GM12878 (cell line): ENCODE data around the gene EFNA4. TPM values are rescaled to one million over a fixed set of nuclear protein-coding genes. Genes with fewer than 3 reads are reported as not detected.

ENCODE experiments used
- ATAC-seq: fragments of 200-7000 bp; cut with Tn5 transposase; 3 replicates; pipeline ENCODE4 v1.9.1; 2020; ENCODE audit warnings: mild to moderate bottlenecking, moderate library complexity
- BruUV-seq: library from RNA; stranded (reverse); fragments of 400-500 nt; replicated peaks from 2 replicates; lab custom pipeline; 2021; lab: Mats Ljungman, UMichigan
- CTCF ChIA-PET: fragments of 300-600 bp; sonication (Branson Sonifier 250); formaldehyde crosslinking; extraction: SDS; loops from one replicate; lab custom pipeline; 2021; ENCODE audit warnings: inconsistent platforms; lab: Yijun Ruan, JAX
- POLR2A ChIA-PET: fragments of 350-600 bp; formaldehyde crosslinking; extraction: SDS; loops from one replicate; lab custom pipeline; 2021; ENCODE audit warnings: inconsistent platforms; lab: Charles Lee
- RAD21 ChIA-PET: fragments of 300-600 bp; sonication (Branson Sonifier 250); formaldehyde crosslinking; loops from one replicate; lab custom pipeline; 2023; ENCODE audit warnings: antibody characterized with exemption; ENCODE audit not compliant: unreplicated experiment; lab: Charles Lee
- SMC1A ChIA-PET: fragments of 300-600 bp; sonication (Branson Sonifier 250); formaldehyde crosslinking; loops from one replicate; lab custom pipeline; 2023; ENCODE audit not compliant: unreplicated experiment, uncharacterized antibody; lab: Charles Lee
- DNase-seq: peaks from one replicate; pipeline ENCODE4 v3.0.0-alpha.2; 2011; ENCODE audit warnings: low read depth, low spot score
- FAIRE-seq: peaks from 3 replicates; lab custom pipeline; 2011; peaks lifted over from hg19 to GRCh38; lab: Jason Lieb, UNC
- H2AFZ ChIP-seq: 2 replicates; pipeline ENCODE4 v1.6.0; 2011; ENCODE audit warnings: low read depth, low read length, control low read depth; ENCODE audit not compliant: control insufficient read depth
- H3K27ac ChIP-seq: 2 replicates; pipeline ENCODE4 v1.5.1; 2011; ENCODE audit warnings: control low read depth; ENCODE audit not compliant: control insufficient read depth, insufficient read depth
- H3K27me3 ChIP-seq, 2 experiments: replicated peaks in 1 of 2; 2 replicates each; pipeline versions ENCODE4 v1.6.0 to v1.6.1; 2011; ENCODE audit warnings: low read length in 1 of 2; ENCODE audit not compliant: control insufficient read depth in 2 of 2, insufficient read depth in 2 of 2
- H3K36me3 ChIP-seq, 2 experiments: 2 replicates each; pipeline ENCODE4 v1.5.1; 2011; ENCODE audit warnings: low read length in 1 of 2; ENCODE audit not compliant: control insufficient read depth in 2 of 2, insufficient read depth in 2 of 2
- H3K4me1 ChIP-seq: 2 replicates; pipeline ENCODE4 v1.6.1; 2011; ENCODE audit warnings: mild to moderate bottlenecking, low read length, moderate library complexity, mixed read lengths; ENCODE audit not compliant: control insufficient read depth, insufficient read depth
- H3K4me2 ChIP-seq: 2 replicates; pipeline ENCODE4 v1.6.0; 2011; ENCODE audit warnings: control low read depth; ENCODE audit not compliant: control insufficient read depth, insufficient read depth
- H3K4me3 ChIP-seq: fragments of 200-600 bp; sonication (generic); 2 replicates; pipeline ENCODE4 v1.5.1; 2016
- H3K79me2 ChIP-seq: 2 replicates; pipeline ENCODE4 v1.6.0; 2011; ENCODE audit warnings: low read length; ENCODE audit not compliant: control insufficient read depth, insufficient read depth
- H3K9ac ChIP-seq: 2 replicates; pipeline ENCODE4 v1.8.0; 2011; ENCODE audit warnings: low read length, control low read depth, mixed read lengths; ENCODE audit not compliant: control insufficient read depth, insufficient read depth
- H3K9me3 ChIP-seq: replicated peaks from 3 replicates; pipeline ENCODE4 v1.5.1; 2011; ENCODE audit warnings: mild to moderate bottlenecking, low read length; ENCODE audit not compliant: control insufficient read depth, insufficient read depth
- H4K20me1 ChIP-seq: 2 replicates; pipeline ENCODE4 v1.6.0; 2011; ENCODE audit not compliant: control insufficient read depth, insufficient read depth
- ATF7 ChIP-seq: fragments of 450-650 bp; IDR thresholded peaks from 2 replicates; pipeline ENCODE4 v1.6.1; 2016; ENCODE audit warnings: low read depth, mild to moderate bottlenecking
- MXI1 ChIP-seq: fragments of 150-350 bp; IDR thresholded peaks from 2 replicates; pipeline ENCODE4 v1.6.1; 2011; ENCODE audit warnings: low read depth, mild to moderate bottlenecking, inconsistent platforms, low read length, improper control_type of control experiment
- WGBS: methylation state at CpG from one replicate; pipeline ENCODE4 v1.1.6; 2016; ENCODE audit warnings: low lambda C conversion rate; ENCODE audit not compliant: insufficient replicate concordance, insufficient coverage; ENCODE audit errors: missing lambda C conversion rate; 5-methylcytosine and 5-hydroxymethylcytosine counted together
- in situ Hi-C: fragments of 300-500 bp; cut with MboI; formaldehyde crosslinking; loops from 9 replicates; pipeline ENCODE4 v1.14.3; 2018; ENCODE audit warnings: mixed read lengths
- intact Hi-C: fragments of 100-400 bp; cut with micrococcal nuclease; formaldehyde crosslinking; loops from one replicate; pipeline ENCODE4 v1.14.2; 2022; ENCODE audit not compliant: unreplicated experiment
- polyA plus RNA-seq, 11 experiments: library from polyadenylated mRNA; depleted of rRNA in 4 of 11; unstranded in 6 of 11; stranded (reverse) in 5 of 11; fragments of >200 nt; fragmentation: Nextera tagmentation in 4 of 11; fragmentation: Illumina TruSeq in 1 of 11; extraction: Ambion mirVana in 4 of 11; extraction: Trizol in 1 of 11; gene quantifications; 1 replicate in 1 of 11; 2 replicates in 10 of 11; pipeline versions ENCODE4 v1.2.1 to v1.2.3, GENCODE V29; 2011 to 2016; ENCODE audit warnings: inconsistent platforms in 2 of 11, missing spikeins in 2 of 11, low read depth in 1 of 11
- total RNA-seq, 4 experiments: library from RNA; depleted of rRNA in 3 of 4; stranded (reverse); fragments of >200 nt in 3 of 4; fragmentation: Illumina TruSeq in 1 of 4; extraction: Trizol in 1 of 4; gene quantifications; 2 replicates each; pipeline versions ENCODE4 v1.2.1 to v1.2.3, GENCODE V29; 2013 to 2021
- TF ChIP-seq, protein P1 (sequence below): IDR thresholded peaks from 2 replicates; pipeline ENCODE4 v1.6.1; 2012; ENCODE audit warnings: low read depth, low read length, improper control_type of control experiment
- TF ChIP-seq, protein P2 (sequence below): fragments of 450-650 bp; formaldehyde crosslinking; IDR thresholded peaks from 2 replicates; pipeline ENCODE4 v1.4.0; 2022; ENCODE audit warnings: mild to moderate bottlenecking, moderate library complexity

EFNA4 gene
- total and polyA plus RNA-seq, 10 of the 15 experiments (the other 5 are each of a cell fraction or from before 2014, with no cell fraction given) = 0.52 to 14.1 (median 4.8) TPM

DNA sequence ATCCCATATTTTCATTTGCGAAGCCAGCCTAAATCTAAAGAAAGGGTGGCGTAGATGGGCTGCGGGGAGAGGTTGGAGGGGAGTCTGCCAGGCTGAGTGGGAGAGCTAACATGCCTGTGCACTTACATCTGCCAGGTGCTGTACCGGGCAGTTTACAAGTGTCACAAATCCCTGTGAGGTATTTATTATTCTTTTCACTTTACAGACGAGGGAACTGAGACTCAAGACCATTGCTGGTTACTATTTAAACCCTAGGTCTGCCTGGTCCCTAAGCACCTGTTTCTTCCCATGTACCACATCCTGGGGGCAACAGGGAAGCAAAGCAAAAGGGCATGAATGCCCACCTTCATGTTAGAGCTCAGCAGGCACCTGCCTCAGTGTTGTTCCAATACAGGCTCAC is 44.8 kb downstream of the EFNA4 start (continued):
- TF ChIP-seq, protein P1, sequence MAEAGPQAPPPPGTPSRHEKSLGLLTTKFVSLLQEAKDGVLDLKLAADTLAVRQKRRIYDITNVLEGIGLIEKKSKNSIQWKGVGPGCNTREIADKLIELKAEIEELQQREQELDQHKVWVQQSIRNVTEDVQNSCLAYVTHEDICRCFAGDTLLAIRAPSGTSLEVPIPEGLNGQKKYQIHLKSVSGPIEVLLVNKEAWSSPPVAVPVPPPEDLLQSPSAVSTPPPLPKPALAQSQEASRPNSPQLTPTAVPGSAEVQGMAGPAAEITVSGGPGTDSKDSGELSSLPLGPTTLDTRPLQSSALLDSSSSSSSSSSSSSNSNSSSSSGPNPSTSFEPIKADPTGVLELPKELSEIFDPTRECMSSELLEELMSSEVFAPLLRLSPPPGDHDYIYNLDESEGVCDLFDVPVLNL = no peak
- TF ChIP-seq ATF7 (no peak), MXI1 (no peak)
- TF ChIP-seq, protein P2, sequence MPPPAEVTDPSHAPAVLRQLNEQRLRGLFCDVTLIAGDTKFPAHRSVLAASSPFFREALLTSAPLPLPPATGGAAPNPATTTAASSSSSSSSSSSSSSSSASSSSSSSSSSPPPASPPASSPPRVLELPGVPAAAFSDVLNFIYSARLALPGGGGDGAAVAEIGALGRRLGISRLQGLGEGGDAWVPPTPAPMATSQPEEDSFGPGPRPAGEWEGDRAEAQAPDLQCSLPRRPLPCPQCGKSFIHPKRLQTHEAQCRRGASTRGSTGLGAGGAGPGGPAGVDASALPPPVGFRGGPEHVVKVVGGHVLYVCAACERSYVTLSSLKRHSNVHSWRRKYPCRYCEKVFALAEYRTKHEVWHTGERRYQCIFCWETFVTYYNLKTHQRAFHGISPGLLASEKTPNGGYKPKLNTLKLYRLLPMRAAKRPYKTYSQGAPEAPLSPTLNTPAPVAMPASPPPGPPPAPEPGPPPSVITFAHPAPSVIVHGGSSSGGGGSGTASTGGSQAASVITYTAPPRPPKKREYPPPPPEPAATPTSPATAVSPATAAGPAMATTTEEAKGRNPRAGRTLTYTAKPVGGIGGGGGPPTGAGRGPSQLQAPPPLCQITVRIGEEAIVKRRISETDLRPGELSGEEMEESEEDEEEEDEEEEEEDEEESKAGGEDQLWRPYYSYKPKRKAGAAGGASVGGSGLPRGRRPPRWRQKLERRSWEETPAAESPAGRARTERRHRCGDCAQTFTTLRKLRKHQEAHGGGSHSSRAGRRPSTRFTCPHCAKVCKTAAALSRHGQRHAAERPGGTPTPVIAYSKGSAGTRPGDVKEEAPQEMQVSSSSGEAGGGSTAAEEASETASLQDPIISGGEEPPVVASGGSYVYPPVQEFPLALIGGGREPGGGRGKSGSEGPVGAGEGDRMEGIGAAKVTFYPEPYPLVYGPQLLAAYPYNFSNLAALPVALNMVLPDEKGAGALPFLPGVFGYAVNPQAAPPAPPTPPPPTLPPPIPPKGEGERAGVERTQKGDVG (CRISPR knock-in tag) = no peak

DNA sequence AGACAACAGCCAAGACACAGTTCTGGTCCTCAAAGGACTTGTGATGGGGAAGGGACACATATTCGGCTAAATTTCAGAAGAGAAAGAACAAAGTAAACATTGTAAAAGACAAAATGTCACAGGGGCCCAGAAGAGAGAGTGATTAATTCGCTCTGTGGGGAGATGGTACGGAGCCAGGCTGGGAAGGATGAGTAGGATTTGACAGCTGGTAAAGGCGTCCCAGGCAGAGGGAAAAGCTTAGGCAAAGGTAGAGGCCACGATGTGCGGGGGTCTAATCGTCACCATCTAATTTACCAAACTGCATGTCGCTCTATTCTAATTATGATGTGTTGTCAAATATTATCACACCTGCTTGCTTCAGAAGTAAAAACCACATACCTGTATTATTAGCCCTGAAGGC is 46.8 kb downstream of the EFNA4 start:
- Histone ChIP-seq H3K79me2 (no peaks in the 10 kb centered on the region), H2AFZ (no peak overlapping the region), H3K4me1 (no peaks in the 10 kb centered on the region), H3K36me3 (no peaks in the 10 kb centered on the region), H3K9ac (no peak overlapping the region), H3K4me2 (no peak overlapping the region)
- SMC1A ChIA-PET = interaction anchor here (0.6 to 1.2 kb wide), 3 partner anchors 10 to 45 kb away, joined by 3 read pairs; no protein-coding TSS in a partner anchor
- CTCF ChIA-PET = interaction anchor here (0.6 to 2.5 kb wide), 5 partner anchors 15 to 624 kb away, joined by 3 to 11 read pairs (median 5); partner anchors contain the start of gene KRTCAP2
- no peak for FAIRE-seq
- TF ChIP-seq, protein P2 (CRISPR knock-in tag) = no peak
- TF ChIP-seq, all 136 proteins: peak for 0
- intact Hi-C loops (no loop called here), in situ Hi-C loops (no loop called here)
- ChIA-PET RAD21 (no interaction called here), POLR2A (interaction anchor here (0.6 kb wide), 1 partner anchor 27 kb away, joined by 3 read pairs; no protein-coding TSS in a partner anchor)
- H3K9me3 ChIP-seq = no peaks in the 10 kb centered on the region
- DNase-seq (no peak), ATAC-seq (no peak)
- H4K20me1 ChIP-seq = no peaks in the 10 kb centered on the region
- no peak overlapping the region for H3K27ac ChIP-seq
- 51% methylated on average over 8 of the region's 8 CpGs for WGBS
- no TSS peak for BruUV-seq
- H3K27me3 ChIP-seq = no peaks in the 10 kb centered on the region
- no peak overlapping the region for H3K4me3 ChIP-seq
